K562 (cell line): ENCODE measurements around the gene KMO.

Experiments used
- NCOA1 ChIP-seq: fragments of 450-650 bp; IDR thresholded peaks from 2 replicates; pipeline ENCODE4 v1.6.1; 2016; ENCODE audit warnings: low read depth
- POLR2AphosphoS5 ChIP-seq: IDR thresholded peaks from 2 replicates; pipeline ENCODE4 v1.6.1; 2011; ENCODE audit warnings: mild to moderate bottlenecking, low read depth, low read length, moderate library complexity; ENCODE audit not compliant: control insufficient read depth, insufficient read depth
- RBFOX2 ChIP-seq: fragments of 200-400 bp; formaldehyde crosslinking; IDR thresholded peaks from 2 replicates; pipeline ENCODE4 v1.6.1; 2017; ENCODE audit warnings: low read depth, mild to moderate bottlenecking, low read length, moderate library complexity
- ZKSCAN3 ChIP-seq: fragments of 250-450 bp; sonication (Bioruptor Pico); IDR thresholded peaks from 2 replicates; pipeline ENCODE4 v1.4.0; 2020
- TF ChIP-seq, protein P1 (sequence below): fragments of 200-600 bp; sonication (generic); IDR thresholded peaks from one replicate; pipeline ENCODE4 v1.6.1; 2012; ENCODE audit warnings: mild to moderate bottlenecking, low read depth, low read length, inconsistent platforms
- TF ChIP-seq, protein P2 (sequence below): fragments of 450-650 bp; IDR thresholded peaks from 2 replicates; pipeline ENCODE4 v1.6.1; 2017; ENCODE audit warnings: antibody characterized with exemption, mild to moderate bottlenecking

DNA sequence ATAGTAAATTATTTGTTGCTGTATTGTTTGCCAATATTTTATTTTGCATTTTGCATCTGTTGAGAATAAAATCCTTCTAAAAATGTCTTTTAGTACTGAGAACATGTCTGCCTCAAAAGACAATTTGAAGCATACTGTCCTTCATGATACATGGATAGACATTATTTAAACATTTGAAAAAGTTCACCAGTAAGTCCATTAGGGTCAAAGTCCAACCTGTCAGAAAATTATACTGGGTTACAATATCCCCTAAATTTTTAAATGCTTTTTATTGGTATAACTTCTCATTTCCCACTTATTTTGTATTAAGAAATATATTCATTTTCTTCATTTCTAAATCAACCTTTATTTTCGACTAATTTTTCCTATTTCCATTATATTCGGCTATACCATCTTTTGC is 98.7 kb downstream of the KMO start:
- TF ChIP-seq ZKSCAN3: no peak
- TF ChIP-seq, protein P1, sequence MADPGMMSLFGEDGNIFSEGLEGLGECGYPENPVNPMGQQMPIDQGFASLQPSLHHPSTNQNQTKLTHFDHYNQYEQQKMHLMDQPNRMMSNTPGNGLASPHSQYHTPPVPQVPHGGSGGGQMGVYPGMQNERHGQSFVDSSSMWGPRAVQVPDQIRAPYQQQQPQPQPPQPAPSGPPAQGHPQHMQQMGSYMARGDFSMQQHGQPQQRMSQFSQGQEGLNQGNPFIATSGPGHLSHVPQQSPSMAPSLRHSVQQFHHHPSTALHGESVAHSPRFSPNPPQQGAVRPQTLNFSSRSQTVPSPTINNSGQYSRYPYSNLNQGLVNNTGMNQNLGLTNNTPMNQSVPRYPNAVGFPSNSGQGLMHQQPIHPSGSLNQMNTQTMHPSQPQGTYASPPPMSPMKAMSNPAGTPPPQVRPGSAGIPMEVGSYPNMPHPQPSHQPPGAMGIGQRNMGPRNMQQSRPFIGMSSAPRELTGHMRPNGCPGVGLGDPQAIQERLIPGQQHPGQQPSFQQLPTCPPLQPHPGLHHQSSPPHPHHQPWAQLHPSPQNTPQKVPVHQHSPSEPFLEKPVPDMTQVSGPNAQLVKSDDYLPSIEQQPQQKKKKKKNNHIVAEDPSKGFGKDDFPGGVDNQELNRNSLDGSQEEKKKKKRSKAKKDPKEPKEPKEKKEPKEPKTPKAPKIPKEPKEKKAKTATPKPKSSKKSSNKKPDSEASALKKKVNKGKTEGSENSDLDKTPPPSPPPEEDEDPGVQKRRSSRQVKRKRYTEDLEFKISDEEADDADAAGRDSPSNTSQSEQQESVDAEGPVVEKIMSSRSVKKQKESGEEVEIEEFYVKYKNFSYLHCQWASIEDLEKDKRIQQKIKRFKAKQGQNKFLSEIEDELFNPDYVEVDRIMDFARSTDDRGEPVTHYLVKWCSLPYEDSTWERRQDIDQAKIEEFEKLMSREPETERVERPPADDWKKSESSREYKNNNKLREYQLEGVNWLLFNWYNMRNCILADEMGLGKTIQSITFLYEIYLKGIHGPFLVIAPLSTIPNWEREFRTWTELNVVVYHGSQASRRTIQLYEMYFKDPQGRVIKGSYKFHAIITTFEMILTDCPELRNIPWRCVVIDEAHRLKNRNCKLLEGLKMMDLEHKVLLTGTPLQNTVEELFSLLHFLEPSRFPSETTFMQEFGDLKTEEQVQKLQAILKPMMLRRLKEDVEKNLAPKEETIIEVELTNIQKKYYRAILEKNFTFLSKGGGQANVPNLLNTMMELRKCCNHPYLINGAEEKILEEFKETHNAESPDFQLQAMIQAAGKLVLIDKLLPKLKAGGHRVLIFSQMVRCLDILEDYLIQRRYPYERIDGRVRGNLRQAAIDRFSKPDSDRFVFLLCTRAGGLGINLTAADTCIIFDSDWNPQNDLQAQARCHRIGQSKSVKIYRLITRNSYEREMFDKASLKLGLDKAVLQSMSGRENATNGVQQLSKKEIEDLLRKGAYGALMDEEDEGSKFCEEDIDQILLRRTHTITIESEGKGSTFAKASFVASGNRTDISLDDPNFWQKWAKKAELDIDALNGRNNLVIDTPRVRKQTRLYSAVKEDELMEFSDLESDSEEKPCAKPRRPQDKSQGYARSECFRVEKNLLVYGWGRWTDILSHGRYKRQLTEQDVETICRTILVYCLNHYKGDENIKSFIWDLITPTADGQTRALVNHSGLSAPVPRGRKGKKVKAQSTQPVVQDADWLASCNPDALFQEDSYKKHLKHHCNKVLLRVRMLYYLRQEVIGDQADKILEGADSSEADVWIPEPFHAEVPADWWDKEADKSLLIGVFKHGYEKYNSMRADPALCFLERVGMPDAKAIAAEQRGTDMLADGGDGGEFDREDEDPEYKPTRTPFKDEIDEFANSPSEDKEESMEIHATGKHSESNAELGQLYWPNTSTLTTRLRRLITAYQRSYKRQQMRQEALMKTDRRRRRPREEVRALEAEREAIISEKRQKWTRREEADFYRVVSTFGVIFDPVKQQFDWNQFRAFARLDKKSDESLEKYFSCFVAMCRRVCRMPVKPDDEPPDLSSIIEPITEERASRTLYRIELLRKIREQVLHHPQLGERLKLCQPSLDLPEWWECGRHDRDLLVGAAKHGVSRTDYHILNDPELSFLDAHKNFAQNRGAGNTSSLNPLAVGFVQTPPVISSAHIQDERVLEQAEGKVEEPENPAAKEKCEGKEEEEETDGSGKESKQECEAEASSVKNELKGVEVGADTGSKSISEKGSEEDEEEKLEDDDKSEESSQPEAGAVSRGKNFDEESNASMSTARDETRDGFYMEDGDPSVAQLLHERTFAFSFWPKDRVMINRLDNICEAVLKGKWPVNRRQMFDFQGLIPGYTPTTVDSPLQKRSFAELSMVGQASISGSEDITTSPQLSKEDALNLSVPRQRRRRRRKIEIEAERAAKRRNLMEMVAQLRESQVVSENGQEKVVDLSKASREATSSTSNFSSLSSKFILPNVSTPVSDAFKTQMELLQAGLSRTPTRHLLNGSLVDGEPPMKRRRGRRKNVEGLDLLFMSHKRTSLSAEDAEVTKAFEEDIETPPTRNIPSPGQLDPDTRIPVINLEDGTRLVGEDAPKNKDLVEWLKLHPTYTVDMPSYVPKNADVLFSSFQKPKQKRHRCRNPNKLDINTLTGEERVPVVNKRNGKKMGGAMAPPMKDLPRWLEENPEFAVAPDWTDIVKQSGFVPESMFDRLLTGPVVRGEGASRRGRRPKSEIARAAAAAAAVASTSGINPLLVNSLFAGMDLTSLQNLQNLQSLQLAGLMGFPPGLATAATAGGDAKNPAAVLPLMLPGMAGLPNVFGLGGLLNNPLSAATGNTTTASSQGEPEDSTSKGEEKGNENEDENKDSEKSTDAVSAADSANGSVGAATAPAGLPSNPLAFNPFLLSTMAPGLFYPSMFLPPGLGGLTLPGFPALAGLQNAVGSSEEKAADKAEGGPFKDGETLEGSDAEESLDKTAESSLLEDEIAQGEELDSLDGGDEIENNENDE: no peak
- TF ChIP-seq POLR2AphosphoS5: no peak
- no peak for TF ChIP-seq NCOA1
- TF ChIP-seq RBFOX2: no peak
- TF ChIP-seq, protein P2, sequence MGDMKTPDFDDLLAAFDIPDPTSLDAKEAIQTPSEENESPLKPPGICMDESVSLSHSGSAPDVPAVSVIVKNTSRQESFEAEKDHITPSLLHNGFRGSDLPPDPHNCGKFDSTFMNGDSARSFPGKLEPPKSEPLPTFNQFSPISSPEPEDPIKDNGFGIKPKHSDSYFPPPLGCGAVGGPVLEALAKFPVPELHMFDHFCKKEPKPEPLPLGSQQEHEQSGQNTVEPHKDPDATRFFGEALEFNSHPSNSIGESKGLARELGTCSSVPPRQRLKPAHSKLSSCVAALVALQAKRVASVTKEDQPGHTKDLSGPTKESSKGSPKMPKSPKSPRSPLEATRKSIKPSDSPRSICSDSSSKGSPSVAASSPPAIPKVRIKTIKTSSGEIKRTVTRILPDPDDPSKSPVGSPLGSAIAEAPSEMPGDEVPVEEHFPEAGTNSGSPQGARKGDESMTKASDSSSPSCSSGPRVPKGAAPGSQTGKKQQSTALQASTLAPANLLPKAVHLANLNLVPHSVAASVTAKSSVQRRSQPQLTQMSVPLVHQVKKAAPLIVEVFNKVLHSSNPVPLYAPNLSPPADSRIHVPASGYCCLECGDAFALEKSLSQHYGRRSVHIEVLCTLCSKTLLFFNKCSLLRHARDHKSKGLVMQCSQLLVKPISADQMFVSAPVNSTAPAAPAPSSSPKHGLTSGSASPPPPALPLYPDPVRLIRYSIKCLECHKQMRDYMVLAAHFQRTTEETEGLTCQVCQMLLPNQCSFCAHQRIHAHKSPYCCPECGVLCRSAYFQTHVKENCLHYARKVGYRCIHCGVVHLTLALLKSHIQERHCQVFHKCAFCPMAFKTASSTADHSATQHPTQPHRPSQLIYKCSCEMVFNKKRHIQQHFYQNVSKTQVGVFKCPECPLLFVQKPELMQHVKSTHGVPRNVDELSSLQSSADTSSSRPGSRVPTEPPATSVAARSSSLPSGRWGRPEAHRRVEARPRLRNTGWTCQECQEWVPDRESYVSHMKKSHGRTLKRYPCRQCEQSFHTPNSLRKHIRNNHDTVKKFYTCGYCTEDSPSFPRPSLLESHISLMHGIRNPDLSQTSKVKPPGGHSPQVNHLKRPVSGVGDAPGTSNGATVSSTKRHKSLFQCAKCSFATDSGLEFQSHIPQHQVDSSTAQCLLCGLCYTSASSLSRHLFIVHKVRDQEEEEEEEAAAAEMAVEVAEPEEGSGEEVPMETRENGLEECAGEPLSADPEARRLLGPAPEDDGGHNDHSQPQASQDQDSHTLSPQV: no peak
